Thoracic aorta (tissue), 2 donors: Measurements from ENCODE around the gene MACROH2A1. TPM values are rescaled to one million over a fixed set of nuclear protein-coding genes. Genes with fewer than 3 reads are reported as not detected.

Experiments used
- ATAC-seq: fragments of 150-250 bp; one replicate; pipeline ENCODE4 v1.8.0; 2017; ENCODE audit warnings: low read depth; ENCODE audit not compliant: insufficient number of reproducible peaks, low FRiP score
- DNase-seq: peaks from one replicate; pipeline ENCODE4 v3.0.0-alpha.2; 2020; ENCODE audit warnings: low spot score
- H3K27ac ChIP-seq, 2 donors: fragments of 200-600 bp; sonication (generic); 1 replicate in 1 of 2; 2 replicates in 1 of 2; pipeline ENCODE4 v1.5.1; 2016; ENCODE audit warnings: mild to moderate bottlenecking in 2 of 2, moderate library complexity in 2 of 2
- H3K27me3 ChIP-seq: fragments of 200-600 bp; sonication (generic); replicated peaks from 2 replicates; pipeline ENCODE4 v1.6.0; 2016; ENCODE audit warnings: mild to moderate bottlenecking; ENCODE audit not compliant: insufficient read depth
- H3K36me3 ChIP-seq: fragments of 200-600 bp; sonication (generic); one replicate; pipeline ENCODE4 v1.5.1; 2016
- H3K4me1 ChIP-seq, 2 donors: fragments of 200-600 bp; sonication (generic); 1 replicate in 1 of 2; 2 replicates in 1 of 2; pipeline versions ENCODE4 v1.5.1 to v1.6.0; 2016; ENCODE audit warnings: low read depth in 2 of 2, mild to moderate bottlenecking in 1 of 2; ENCODE audit not compliant: control insufficient read depth in 1 of 2
- H3K4me3 ChIP-seq: fragments of 200-600 bp; sonication (generic); 2 replicates; pipeline ENCODE4 v1.5.1; 2016; ENCODE audit warnings: mild to moderate bottlenecking
- H3K9me3 ChIP-seq: fragments of 200-600 bp; sonication (generic); 2 replicates; pipeline ENCODE4 v1.5.1; 2016
- total RNA-seq, 2 donors: library from RNA; depleted of rRNA; stranded (reverse); fragments of >200 nt; gene quantifications; one replicate each; pipeline versions ENCODE4 v1.1.0 to v1.2.3, GENCODE V29; 2016
- TF ChIP-seq, protein P1 (sequence below): fragments of 200-600 bp; sonication (generic); IDR thresholded peaks from one replicate; pipeline ENCODE4 v1.5.1; 2019; ENCODE audit warnings: antibody characterized with exemption

Gene MACROH2A1
- total RNA-seq, 2 donors from 2014 or later = 153 to 192 TPM

DNA sequence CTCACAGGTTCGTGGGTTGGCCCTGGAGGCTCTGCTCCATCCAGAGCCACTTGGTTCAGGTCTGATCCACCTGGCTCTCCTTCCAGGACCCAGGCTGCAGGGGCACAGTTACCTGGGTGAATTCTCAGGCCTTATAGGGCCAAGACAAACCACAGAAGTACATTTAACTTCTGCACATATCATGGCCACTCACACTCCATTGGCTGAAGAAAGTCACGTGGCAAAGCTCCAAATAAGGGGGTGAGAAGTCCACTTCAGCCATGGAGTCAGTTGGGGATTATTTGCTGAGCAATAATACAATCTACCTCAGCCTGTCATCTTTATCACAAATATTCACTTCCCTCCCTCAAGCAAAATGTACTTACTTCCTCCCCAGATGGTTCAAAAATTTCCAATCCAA lies 83.6 kb downstream of the MACROH2A1 start:
- TF ChIP-seq, protein P1, sequence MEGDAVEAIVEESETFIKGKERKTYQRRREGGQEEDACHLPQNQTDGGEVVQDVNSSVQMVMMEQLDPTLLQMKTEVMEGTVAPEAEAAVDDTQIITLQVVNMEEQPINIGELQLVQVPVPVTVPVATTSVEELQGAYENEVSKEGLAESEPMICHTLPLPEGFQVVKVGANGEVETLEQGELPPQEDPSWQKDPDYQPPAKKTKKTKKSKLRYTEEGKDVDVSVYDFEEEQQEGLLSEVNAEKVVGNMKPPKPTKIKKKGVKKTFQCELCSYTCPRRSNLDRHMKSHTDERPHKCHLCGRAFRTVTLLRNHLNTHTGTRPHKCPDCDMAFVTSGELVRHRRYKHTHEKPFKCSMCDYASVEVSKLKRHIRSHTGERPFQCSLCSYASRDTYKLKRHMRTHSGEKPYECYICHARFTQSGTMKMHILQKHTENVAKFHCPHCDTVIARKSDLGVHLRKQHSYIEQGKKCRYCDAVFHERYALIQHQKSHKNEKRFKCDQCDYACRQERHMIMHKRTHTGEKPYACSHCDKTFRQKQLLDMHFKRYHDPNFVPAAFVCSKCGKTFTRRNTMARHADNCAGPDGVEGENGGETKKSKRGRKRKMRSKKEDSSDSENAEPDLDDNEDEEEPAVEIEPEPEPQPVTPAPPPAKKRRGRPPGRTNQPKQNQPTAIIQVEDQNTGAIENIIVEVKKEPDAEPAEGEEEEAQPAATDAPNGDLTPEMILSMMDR = no peak
- no peaks in the 10 kb centered on the region for H3K27me3 ChIP-seq
- DNase-seq = no peak
- H3K4me1 ChIP-seq = no peaks in the 10 kb centered on the region
- H3K4me3 ChIP-seq = no peak overlapping the region
- no peaks in the 10 kb centered on the region for H3K36me3 ChIP-seq
- ATAC-seq = no peak
- H3K9me3 ChIP-seq = no peaks in the 10 kb centered on the region
- H3K27ac ChIP-seq = no peak overlapping the region

DNA sequence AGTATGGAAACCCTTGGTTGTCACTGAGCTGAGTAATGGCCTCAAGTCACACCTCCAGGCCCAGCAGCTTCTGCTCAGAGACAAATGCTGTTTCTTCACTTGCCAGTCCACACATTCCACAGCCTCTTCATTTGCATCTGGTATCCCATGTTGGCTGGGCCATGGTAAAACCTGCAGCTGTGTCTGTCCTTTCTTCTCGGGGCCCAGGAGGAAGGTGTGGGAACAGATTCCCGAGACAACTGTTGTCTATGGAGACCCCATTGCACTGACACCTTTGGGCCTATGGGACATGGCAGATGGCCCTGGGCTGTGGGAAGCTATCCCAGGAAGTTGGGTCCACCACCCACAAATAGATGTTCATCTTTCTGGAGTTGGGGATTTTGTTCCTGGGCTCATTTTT lies 85.1 kb downstream of the MACROH2A1 start:
- DNase-seq = no peak
- Histone ChIP-seq H3K4me3 (no peak overlapping the region), H3K27ac (no peak overlapping the region), H3K9me3 (no peaks in the 10 kb centered on the region), H3K27me3 (no peaks in the 10 kb centered on the region), H3K4me1 (no peaks in the 10 kb centered on the region), H3K36me3 (no peaks in the 10 kb centered on the region)
- ATAC-seq = no peak
- TF ChIP-seq, protein P1 = no peak

DNA sequence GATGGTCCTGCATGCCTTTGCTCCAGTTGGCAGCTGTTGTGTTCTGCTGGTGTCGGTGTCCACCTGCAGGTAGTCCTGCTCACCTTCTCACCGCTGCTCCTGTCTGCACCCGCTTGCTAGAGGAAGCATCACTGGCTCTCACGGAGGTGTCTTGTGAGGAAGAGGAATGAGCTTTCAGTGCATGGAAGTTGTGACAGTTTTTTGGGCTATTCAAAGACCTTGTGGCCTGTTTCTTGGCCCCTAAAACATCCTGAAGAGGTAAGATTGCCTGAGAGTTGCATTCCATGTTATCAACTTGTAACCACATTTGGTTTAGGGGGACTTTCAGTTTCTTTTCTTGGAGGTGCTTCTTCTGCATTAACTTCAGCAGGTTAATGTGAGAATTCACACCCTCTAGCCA lies 85.6 kb downstream of the MACROH2A1 start:
- Histone ChIP-seq H3K27me3 (no peaks in the 10 kb centered on the region), H3K4me3 (no peak overlapping the region), H3K4me1 (no peaks in the 10 kb centered on the region), H3K9me3 (no peaks in the 10 kb centered on the region), H3K27ac (no peak overlapping the region), H3K36me3 (no peaks in the 10 kb centered on the region)
- no peak for DNase-seq
- ATAC-seq = no peak
- TF ChIP-seq, protein P1 = no peak

DNA sequence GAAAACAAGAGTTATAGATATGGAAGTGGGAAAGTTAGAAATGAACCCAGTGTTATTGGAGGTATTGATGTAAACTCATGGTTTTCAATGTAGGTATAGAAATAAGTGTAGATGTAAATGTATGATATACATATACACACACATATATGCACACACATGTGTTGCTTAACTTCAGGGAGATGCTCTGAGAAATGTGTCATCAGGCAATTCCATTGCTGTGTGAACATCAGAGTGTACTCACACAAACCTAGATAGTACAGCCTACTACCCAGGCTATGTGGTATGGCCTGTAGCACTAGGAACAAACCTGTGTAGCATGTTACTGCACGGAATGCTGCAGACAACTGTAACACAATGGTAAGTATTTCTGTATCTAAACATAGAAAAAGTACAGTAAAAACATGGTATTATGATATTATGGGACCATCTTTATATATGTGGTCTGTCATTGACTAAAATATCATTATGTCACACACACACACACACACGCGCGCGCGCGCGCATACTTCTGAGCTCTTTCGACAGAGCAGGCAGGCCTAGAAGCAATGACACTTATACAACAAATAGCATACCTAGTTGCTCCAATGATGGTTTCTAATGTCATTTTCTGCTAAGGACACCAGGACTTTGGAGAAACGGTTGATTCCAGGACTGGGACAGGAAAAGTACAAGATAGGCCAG lies 86.6 kb downstream of the MACROH2A1 start:
- Histone ChIP-seq H3K9me3 (no peaks in the 10 kb centered on the region), H3K27ac (no peak overlapping the region), H3K27me3 (no peaks in the 10 kb centered on the region), H3K4me3 (no peak overlapping the region), H3K4me1 (no peaks in the 10 kb centered on the region), H3K36me3 (no peaks in the 10 kb centered on the region)
- TF ChIP-seq, protein P1 = no peak
- no peak for DNase-seq
- no peak for ATAC-seq

DNA sequence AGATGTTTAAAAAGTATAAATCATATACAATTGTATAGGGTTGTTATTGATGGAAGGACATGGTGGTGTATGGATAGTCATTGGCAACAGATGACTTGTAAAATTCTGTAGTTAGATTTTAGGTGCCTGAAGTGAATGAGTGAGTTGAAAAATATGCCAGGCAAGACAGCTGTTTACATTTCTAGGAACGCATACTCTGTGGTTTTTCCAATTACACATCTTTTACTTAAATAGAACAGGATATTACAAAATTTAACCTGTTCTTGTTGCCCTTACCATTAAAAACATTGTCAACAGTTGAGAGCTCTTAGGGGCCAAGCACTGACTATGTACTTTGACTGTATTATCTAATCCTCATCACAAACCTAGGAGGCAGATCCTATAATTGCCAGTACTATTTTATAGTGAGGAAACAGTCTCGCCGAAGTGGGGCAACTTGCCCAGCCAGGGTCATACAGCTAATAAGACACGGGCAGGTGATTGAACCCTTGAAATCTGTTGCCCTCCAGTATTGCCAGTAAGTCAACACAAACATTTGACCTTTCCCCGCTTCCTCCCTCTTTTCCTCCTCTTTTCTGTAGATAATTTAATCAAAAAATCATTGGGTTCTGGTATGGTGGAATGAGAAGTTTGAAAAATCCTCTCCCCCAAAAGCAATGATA lies 88.6 kb downstream of the MACROH2A1 start:
- Histone ChIP-seq H3K27ac (no peak overlapping the region), H3K9me3 (no peaks in the 10 kb centered on the region), H3K4me3 (no peak overlapping the region), H3K36me3 (no peaks in the 10 kb centered on the region), H3K27me3 (no peaks in the 10 kb centered on the region), H3K4me1 (no peaks in the 10 kb centered on the region)
- TF ChIP-seq, protein P1 = no peak
- DNase-seq (no peak), ATAC-seq (no peak)
